Large intestine (tissue), 3 donors: ENCODE measurements around the gene MND1. TPM values are rescaled to one million over a fixed set of nuclear protein-coding genes. Genes with fewer than 3 reads are reported as not detected.
A peak's percentile ranks its signal among the peaks of the same experiment; 100 is the strongest.

ENCODE experiments used
- DNase-seq, 2 donors: peaks; one replicate each; pipeline versions ENCODE4 v3.0.0 to v3.0.0-alpha.2; 2013
- H3K27ac ChIP-seq: one replicate; pipeline ENCODE4 v1.5.1; 2013; ENCODE audit warnings: low read length
- H3K27me3 ChIP-seq: 2 replicates; pipeline ENCODE4 v1.6.1; 2013; ENCODE audit warnings: low read length; ENCODE audit not compliant: control insufficient read depth, insufficient read depth
- H3K36me3 ChIP-seq: 2 replicates; pipeline ENCODE4 v1.6.1; 2013; ENCODE audit warnings: low read length; ENCODE audit not compliant: control insufficient read depth, insufficient read depth
- H3K4me1 ChIP-seq: one replicate; pipeline ENCODE4 v1.6.1; 2013; ENCODE audit warnings: low read length; ENCODE audit not compliant: control insufficient read depth, insufficient read depth
- H3K4me3 ChIP-seq: one replicate; pipeline ENCODE4 v1.5.1; 2013; ENCODE audit warnings: low read length
- H3K9me3 ChIP-seq: one replicate; pipeline ENCODE4 v1.6.1; 2013; ENCODE audit warnings: mild to moderate bottlenecking, low read depth, low read length, moderate library complexity; ENCODE audit not compliant: control insufficient read depth
- WGBS: methylation state at CpG from one replicate; pipeline ENCODE4 v1.1.5; 2013; ENCODE audit warnings: low lambda C conversion rate; ENCODE audit not compliant: insufficient coverage; 5-methylcytosine and 5-hydroxymethylcytosine counted together
- polyA plus RNA-seq: library from polyadenylated mRNA; unstranded; fragments of 120-200 nt; gene quantifications from one replicate; pipeline ENCODE4 v1.2.1, GENCODE V29; 2013

Gene MND1
- polyA plus RNA-seq, 1 donor, result 6.8 TPM

DNA sequence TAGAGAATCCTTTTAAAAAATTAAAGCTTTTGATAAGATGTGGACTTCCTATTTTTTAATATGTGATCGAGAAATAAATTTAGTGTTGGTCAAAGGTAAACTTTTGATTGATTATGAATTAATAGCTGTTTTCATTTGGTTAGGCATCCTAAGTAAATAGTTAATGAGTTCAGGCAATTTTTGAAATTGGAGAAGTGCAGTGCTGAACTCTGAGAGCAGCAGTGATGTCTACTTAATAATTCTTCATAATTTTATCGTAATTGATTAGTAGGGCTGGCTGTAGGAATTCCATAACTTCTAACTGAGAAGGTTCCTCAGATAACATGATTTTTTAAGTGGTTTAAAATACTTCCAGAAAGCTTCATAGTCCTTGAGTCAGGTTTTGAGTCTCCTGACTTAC, 1.5 kb downstream of the MND1 start:
- Histone ChIP-seq H3K27ac (no peak overlapping the region), H3K4me3 (peak overlapping the region; percentile 64), H3K36me3 (no peaks in the 10 kb centered on the region), H3K9me3 (no peaks in the 10 kb centered on the region), H3K4me1 (peaks cover 6% of the 10 kb centered on the region), H3K27me3 (no peaks in the 10 kb centered on the region)
- WGBS, result 23% methylated on average over 1 of the region's 2 CpGs
- DNase-seq, result no peak

DNA sequence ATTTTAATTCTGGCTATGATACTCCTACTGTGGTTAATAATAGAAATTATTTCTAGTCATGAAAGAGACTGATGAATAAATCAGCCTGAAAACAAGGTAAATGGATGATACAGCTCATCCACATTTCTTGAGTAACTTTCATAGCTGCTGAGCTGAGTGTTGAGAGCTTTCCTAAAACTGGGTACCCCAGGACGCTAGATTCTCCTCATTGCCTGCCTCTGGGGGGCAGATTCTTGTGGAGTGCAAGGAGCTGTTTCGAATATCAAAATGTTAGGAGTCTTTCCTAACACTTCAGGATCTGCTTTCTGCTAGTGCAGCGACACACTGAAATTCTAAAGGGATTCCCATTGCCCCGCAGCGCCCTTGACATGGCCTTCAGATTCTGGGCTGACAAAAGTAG, 2.1 kb downstream of the MND1 start:
- Histone ChIP-seq H3K27ac (no peak overlapping the region), H3K36me3 (no peaks in the 10 kb centered on the region), H3K27me3 (no peaks in the 10 kb centered on the region), H3K4me3 (no peak overlapping the region), H3K9me3 (no peaks in the 10 kb centered on the region), H3K4me1 (peaks cover 6% of the 10 kb centered on the region)
- DNase-seq, result no peak
- 77% methylated on average over 2 of the region's 5 CpGs for WGBS

DNA sequence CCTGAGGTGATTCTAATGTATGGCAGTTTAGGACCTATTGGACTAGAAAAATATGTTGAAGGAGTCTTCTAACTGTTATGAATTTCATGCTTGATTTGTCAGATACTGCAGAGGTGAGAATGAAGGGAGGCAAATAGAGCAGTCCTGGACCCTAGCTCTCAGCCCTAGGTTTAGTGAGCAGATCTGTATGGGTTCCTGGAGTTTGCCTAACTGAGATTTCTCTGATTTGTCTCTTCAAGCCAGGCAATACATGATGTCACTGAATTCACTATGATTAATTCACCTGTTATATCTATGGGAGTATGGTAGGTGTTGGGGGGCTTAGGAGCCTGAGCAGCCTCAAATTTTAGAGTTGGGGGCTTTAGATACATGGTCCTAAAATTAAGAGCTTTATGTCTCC, 2.6 kb downstream of the MND1 start:
- H3K9me3 ChIP-seq, result no peaks in the 10 kb centered on the region
- no peak overlapping the region for H3K4me3 ChIP-seq
- no peak for DNase-seq
- H3K27ac ChIP-seq, result no peak overlapping the region
- peaks cover 6% of the 10 kb centered on the region for H3K4me1 ChIP-seq
- no peaks in the 10 kb centered on the region for H3K27me3 ChIP-seq
- H3K36me3 ChIP-seq, result no peaks in the 10 kb centered on the region

- Histone ChIP-seq H3K4me3 (no peak overlapping the region), H3K27ac (peak overlapping the region; percentile 70), H3K36me3 (no peaks in the 10 kb centered on the region), H3K4me1 (peaks cover 6% of the 10 kb centered on the region), H3K9me3 (no peaks in the 10 kb centered on the region), H3K27me3 (no peaks in the 10 kb centered on the region)
- peak; percentile 53 to 54 for DNase-seq
- WGBS, result 75% methylated on average over 2 of the region's 4 CpGs
Measured at GRCh38 chr4:153348006-153348405, 3.5 kb downstream of the MND1 start.

GRCh38 chr4:153349206-153349805, 4.8 kb downstream of the MND1 start:
- Histone ChIP-seq H3K4me3 (no peak overlapping the region), H3K36me3 (no peaks in the 10 kb centered on the region), H3K9me3 (no peaks in the 10 kb centered on the region), H3K4me1 (peaks cover 6% of the 10 kb centered on the region), H3K27me3 (no peaks in the 10 kb centered on the region), H3K27ac (no peak overlapping the region)
- WGBS, result no CpG with 5 or more reads among the region's 1 CpG
- DNase-seq, result no peak

- DNase-seq, result no peak
- Histone ChIP-seq H3K4me3 (no peak overlapping the region), H3K9me3 (no peaks in the 10 kb centered on the region), H3K27me3 (no peaks in the 10 kb centered on the region), H3K36me3 (no peaks in the 10 kb centered on the region), H3K4me1 (no peaks in the 10 kb centered on the region), H3K27ac (no peak overlapping the region)
- WGBS, result no CpG with 5 or more reads among the region's 3 CpGs
Measured at GRCh38 chr4:153362184-153362583, 17.7 kb downstream of the MND1 start.

GRCh38 chr4:153364061-153364460, 19.6 kb downstream of the MND1 start:
- WGBS, result no CpG with 5 or more reads among the region's 4 CpGs
- Histone ChIP-seq H3K27ac (no peak overlapping the region), H3K9me3 (no peaks in the 10 kb centered on the region), H3K4me1 (no peaks in the 10 kb centered on the region), H3K36me3 (no peaks in the 10 kb centered on the region), H3K27me3 (no peaks in the 10 kb centered on the region), H3K4me3 (no peak overlapping the region)
- DNase-seq, result no peak

GRCh38 chr4:153365003-153365402, 20.5 kb downstream of the MND1 start:
- no peak overlapping the region for H3K4me3 ChIP-seq
- no peak for DNase-seq
- H3K4me1 ChIP-seq, result no peaks in the 10 kb centered on the region
- H3K27ac ChIP-seq, result no peak overlapping the region
- H3K9me3 ChIP-seq, result no peaks in the 10 kb centered on the region
- H3K27me3 ChIP-seq, result no peaks in the 10 kb centered on the region
- no CpG with 5 or more reads among the region's 2 CpGs for WGBS
- H3K36me3 ChIP-seq, result no peaks in the 10 kb centered on the region

- H3K27ac ChIP-seq, result no peak overlapping the region
- no CpG with 5 or more reads among the region's 1 CpG for WGBS
Measured at GRCh38 chr4:153366486-153366885, 22.0 kb downstream of the MND1 start.

GRCh38 chr4:153367092-153367491, 22.6 kb downstream of the MND1 start:
- no peak for DNase-seq
- no peak overlapping the region for H3K27ac ChIP-seq
- no peaks in the 10 kb centered on the region for H3K9me3 ChIP-seq
- no peaks in the 10 kb centered on the region for H3K27me3 ChIP-seq
- H3K4me3 ChIP-seq, result no peak overlapping the region
- WGBS, result 100% methylated on average over 1 of the region's 1 CpG
- no peaks in the 10 kb centered on the region for H3K4me1 ChIP-seq
- no peaks in the 10 kb centered on the region for H3K36me3 ChIP-seq

More at GRCh38 chr4:153366486-153366885, 22.0 kb downstream of the MND1 start:
- Histone ChIP-seq H3K36me3 (no peaks in the 10 kb centered on the region), H3K4me1 (no peaks in the 10 kb centered on the region), H3K4me3 (no peak overlapping the region), H3K9me3 (no peaks in the 10 kb centered on the region), H3K27me3 (no peaks in the 10 kb centered on the region)
- DNase-seq, result no peak

GRCh38 chr4:153369021-153369420, 24.5 kb downstream of the MND1 start:
- Histone ChIP-seq H3K27ac (no peak overlapping the region), H3K36me3 (no peaks in the 10 kb centered on the region), H3K4me3 (no peak overlapping the region), H3K9me3 (no peaks in the 10 kb centered on the region), H3K4me1 (no peaks in the 10 kb centered on the region), H3K27me3 (no peaks in the 10 kb centered on the region)
- DNase-seq, result no peak
- WGBS, result no CpG with 5 or more reads among the region's 1 CpG
